ENCODE measurements around the gene GPR68.
A peak's percentile ranks its signal among the peaks of the same experiment; 100 is the strongest.

Gene GPR68

GRCh38 chr14:91271639-91272038, 27.1 kb upstream of the GPR68 start:
- POLR2A ChIA-PET: no interaction called here
- no peak for TF ChIP-seq ZNF837 (tag by site-specific recombination; IDR thresholded peaks at IDR 0.05)
- TF ChIP-seq ZNF658 (tag by site-specific recombination; IDR thresholded peaks at IDR 0.05): no peak
- no peak for TF ChIP-seq ZNF521 (tag by site-specific recombination; IDR thresholded peaks at IDR 0.05)
- no peak for TF ChIP-seq ZNF510 (tag by site-specific recombination; IDR thresholded peaks at IDR 0.05; ENCODE audit: insufficient replicate concordance)
- TF ChIP-seq KLF8 (tag by site-specific recombination; IDR thresholded peaks at IDR 0.05): no peak
- TF ChIP-seq ZNF112 (tag by site-specific recombination; IDR thresholded peaks at IDR 0.05): no peak
- no peak for TF ChIP-seq ZNF518A (tag by site-specific recombination; conservative IDR thresholded peaks at IDR 0.05; ENCODE audit: low read depth)
- no peak for TF ChIP-seq ZNF169 (tag by site-specific recombination; IDR thresholded peaks at IDR 0.05)
- TF ChIP-seq ZBTB49 (tag by site-specific recombination; IDR thresholded peaks at IDR 0.05; ENCODE audit: low read depth): no peak
- no peak overlapping the region for H3K27ac ChIP-seq (ENCODE audit: extremely low read depth, low read depth, low read length)
- H3K9me3 ChIP-seq (ENCODE audit: control insufficient read depth, insufficient read depth, low read depth, low read length): no peaks in the 10 kb centered on the region
- H3K36me3 ChIP-seq (ENCODE audit: control insufficient read depth in 2 of 2, insufficient read depth in 1 of 2, low read length in 2 of 2): peaks cover 0 to 11% of the 10 kb centered on the region in 2 experiments; a peak in 2 of 3 replicates
- CTCF ChIA-PET: interaction anchor here (0.7 kb wide), 1 partner anchor 15 kb away, joined by 3 read pairs; no protein-coding TSS in a partner anchor
- H3K4me3 ChIP-seq (ENCODE audit: low read depth, low read length): no peak overlapping the region
- no peaks in the 10 kb centered on the region for H3K4me1 ChIP-seq (ENCODE audit: control insufficient read depth, insufficient read depth, low read length)

- H3K4me1 ChIP-seq (ENCODE audit: control insufficient read depth, insufficient read depth, low read length): no peaks in the 10 kb centered on the region
- no peak overlapping the region for H3K27ac ChIP-seq (ENCODE audit: extremely low read depth, low read depth, low read length)
- no peaks in the 10 kb centered on the region for H3K9me3 ChIP-seq (ENCODE audit: control insufficient read depth, insufficient read depth, low read depth, low read length)
- POLR2A ChIA-PET: no interaction called here
- CTCF ChIA-PET: no interaction called here
- no peak overlapping the region for H3K4me3 ChIP-seq (ENCODE audit: low read depth, low read length)
- H3K36me3 ChIP-seq (ENCODE audit: control insufficient read depth in 2 of 2, insufficient read depth in 1 of 2, low read length in 2 of 2): peaks cover 0 to 7% of the 10 kb centered on the region in 2 experiments; a peak in 2 of 3 replicates
- TF ChIP-seq KLF1 (tag by site-specific recombination; IDR thresholded peaks at IDR 0.05) (0 out of 2 replicates have a peak, but pooled peaks have one; percentile 17), ZNF274 (IDR thresholded peaks at IDR 0.05; ENCODE audit: low read length) (no peak), ZNF274 (tag by site-specific recombination; IDR thresholded peaks at IDR 0.05; ENCODE audit: borderline replicate concordance) (no peak), ZNF544 (tag by site-specific recombination; IDR thresholded peaks at IDR 0.05) (no peak), ZNF555 (tag by site-specific recombination; conservative IDR thresholded peaks at IDR 0.05) (no peak), ZSCAN16 (tag by site-specific recombination; IDR thresholded peaks at IDR 0.05) (no peak), ZNF398 (tag by site-specific recombination; IDR thresholded peaks at IDR 0.05) (no peak), ZNF629 (tag by site-specific recombination; IDR thresholded peaks at IDR 0.05) (no peak), KLF17 (tag by site-specific recombination; IDR thresholded peaks at IDR 0.05) (no peak), PRDM1 (tag by site-specific recombination; IDR thresholded peaks at IDR 0.05) (no peak), ZFP41 (tag by site-specific recombination; IDR thresholded peaks at IDR 0.05; ENCODE audit: borderline replicate concordance) (no peak), PRDM10 (tag by site-specific recombination; IDR thresholded peaks at IDR 0.05) (peak; percentile 67), ZNF366 (tag by site-specific recombination; conservative IDR thresholded peaks at IDR 0.05) (no peak)
These were observed 26.1 kb upstream of the GPR68 start for GRCh38 chr14:91270619-91271018.
